Ramos (cell line): ENCODE measurements around the gene ALG3.

Source experiments
- in situ Hi-C: fragments of 300-500 bp; cut with MboI; formaldehyde crosslinking; loops from one replicate; pipeline ENCODE4 v1.14.3; 2022; ENCODE audit warnings: low sequenced_read_pairs; ENCODE audit not compliant: unreplicated experiment

Gene ALG3

DNA sequence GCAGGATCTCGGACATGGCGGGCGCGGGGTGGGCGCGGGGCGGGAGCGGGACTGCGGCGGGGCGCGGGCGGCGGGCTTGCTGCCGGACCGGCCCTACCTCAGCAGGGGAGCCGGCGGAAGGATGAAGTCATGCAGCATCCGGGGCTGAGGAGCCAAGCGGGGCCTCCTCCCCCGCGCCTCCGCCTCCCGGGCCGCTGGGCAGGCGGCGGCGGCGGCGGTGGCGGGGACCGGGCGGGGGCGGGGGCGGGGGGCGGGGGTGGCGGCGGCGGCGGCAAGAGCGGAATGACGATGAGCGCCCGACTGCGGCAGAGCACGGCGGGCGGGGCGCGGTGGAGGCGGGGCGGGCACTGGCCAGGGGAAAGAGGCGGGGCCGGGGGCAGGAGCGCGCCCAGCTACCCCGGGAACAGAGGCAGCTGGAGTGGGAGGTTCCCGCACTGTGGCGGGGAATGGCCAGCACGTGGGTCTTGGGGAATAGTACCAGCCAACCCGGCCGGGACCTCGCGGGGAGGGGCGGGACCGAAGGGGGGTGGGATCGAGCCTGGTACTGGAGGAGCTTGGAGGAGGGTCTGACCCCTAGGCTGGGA lies 12.6 kb upstream of the ALG3 start, which contains the start of gene CAMK2N2:
TSS of gene CAMK2N2 (minus strand) at position 284 of the 584 bp plus-strand sequence. CDS start at position 16, 268 bp downstream.
- in situ Hi-C loops: no loop called here

DNA sequence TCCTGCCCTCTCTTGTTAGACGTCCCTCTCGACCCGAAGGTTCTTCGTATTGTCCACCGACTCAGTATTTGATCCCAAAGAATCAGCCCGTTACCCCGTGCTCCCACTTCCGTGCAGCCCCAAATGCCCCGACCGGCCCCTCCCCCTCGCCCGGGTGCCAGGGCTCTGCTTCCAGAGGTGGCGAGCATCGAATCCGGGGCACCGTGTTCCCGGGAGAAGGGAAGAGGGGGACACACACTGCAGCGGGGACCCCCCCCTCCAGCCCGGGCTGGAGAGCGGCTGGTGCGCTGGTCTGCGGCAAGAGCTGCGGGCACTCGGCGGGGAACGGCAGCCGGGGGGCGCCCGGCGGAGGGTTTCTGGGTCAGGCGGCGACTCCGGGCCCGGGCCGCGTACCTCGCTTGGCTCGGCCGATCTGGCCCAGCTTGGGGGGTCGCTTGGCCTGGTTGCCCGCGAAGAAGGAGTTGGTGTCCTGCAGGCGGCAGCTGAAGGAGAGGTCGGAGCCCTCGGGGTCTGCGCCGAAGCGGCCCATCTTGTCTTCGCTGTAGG lies 12.0 kb upstream of the ALG3 start:
- in situ Hi-C loops: no loop called here

DNA sequence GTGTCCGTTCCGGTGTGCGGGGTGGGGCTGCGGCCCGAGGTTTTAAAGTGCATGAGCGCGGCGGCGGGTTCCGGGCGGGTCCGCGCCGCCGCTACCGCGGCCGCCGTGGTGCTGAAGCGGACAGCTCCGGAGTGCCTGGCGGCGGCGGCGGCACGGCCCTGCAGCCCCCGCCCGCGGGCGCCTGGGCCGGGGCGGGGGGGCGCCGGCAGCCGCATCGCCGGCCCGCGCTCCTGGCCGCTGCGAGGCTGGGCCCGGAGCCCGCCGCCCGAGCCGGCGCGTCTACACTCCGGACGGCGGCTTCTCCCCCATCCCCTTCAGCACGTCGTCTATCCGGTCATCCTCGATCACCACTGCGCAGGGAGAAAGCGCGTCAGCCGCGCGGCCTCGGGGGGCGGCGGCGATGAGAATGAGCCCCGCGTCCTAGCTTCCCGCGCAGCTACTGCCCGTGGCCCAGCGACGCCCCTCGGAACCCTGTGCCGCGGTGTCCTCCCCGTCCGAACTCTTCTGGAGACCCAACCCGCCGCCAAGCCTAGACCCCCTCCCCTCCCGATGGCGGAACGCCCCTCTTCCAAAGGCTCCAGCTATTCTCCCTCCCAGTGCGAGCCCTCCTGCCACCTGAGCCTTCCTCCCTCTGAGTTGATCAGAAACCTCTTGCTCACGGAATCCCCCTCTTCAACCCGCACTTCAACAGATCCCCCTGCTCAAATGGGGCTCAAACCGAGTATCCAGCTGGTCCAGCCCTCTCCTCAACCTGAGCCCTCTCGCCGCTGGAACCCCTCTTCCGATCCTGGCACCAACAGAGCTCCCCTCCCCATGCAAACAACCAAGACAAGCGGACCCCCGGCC lies 11.3 kb upstream of the ALG3 start:
- in situ Hi-C loops: no loop called here

DNA sequence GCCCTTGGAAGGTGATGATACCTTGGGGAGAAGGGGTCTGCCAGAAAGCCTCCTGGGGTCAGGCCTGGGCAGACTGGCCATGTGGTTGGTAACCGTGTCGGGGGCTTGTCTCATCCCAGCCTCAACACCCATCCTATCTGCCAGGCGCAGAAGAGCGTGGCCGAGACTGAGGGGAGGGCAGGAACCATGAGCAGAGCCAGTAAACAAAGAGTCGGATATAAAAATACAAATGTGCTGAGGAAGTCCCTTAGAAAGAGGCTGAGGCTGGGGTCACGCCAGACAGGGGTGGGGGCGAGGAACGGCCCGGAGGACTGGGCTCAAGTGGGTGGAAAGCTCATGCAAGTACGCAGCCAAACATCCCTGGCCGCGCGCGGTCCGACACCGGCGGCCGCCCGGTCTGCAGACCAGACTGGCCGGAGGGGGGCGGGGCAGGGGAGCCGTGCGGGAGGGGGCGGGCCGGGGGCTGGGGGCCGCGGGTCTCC lies 10.7 kb upstream of the ALG3 start:
- in situ Hi-C loops: no loop called here

DNA sequence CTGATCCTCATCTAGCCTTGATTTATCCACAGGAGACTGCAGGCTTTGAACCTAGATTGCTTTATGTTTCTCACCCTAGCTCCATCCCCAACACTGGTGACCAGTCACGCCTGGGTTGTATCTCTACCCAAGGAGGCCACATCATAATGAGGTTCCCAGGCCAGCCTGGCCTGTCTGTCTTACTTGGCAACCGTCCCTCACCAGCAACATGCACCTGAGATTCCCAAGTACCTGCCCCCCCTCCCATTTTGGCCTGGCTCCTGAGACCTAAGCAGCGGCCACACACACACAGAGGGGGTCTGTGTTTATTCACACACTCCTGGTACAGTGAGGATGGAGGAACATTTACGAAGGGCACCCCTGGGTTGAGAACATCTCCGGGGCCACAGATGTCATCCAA lies 10.2 kb upstream of the ALG3 start:
- in situ Hi-C loops: no loop called here

DNA sequence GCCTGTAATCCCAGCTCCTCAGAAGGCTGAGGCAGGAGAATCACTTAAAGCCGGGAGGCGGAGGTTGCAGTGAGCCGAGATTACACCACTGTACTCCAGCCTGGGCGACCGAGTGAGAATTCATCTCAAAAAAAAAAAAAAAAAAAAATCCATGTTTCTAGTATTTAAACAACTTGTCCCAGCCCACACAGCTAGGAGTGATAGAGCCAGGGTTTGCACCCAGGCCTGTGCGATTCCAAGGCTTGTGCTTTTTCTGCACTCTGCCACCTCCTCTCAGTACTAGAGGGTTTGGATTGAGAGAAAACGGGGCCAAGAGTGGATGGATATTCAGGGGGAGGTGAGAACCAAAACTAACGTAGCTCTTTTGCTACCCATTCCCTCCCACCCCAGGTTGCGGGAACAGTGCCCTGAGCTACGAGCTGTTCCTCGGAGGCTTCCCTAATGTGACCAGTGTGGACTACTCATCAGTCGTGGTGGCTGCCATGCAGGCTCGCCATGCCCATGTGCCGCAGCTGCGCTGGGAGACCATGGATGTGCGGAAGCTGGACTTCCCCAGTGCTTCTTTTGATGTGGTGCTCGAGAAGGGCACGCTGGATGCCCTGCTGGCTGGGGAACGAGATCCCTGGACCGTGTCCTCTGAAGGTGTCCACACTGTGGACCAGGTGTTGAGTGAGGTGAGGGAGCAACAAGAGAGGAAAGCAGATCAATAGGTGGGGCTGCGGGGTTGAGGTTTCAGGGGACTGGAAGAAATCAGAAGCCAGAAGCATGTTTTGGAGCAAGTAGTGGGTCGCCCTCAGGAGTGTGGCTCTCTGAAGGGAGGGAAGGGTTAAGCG lies 8.5 kb upstream of the ALG3 start:
- in situ Hi-C loops: no loop called here

DNA sequence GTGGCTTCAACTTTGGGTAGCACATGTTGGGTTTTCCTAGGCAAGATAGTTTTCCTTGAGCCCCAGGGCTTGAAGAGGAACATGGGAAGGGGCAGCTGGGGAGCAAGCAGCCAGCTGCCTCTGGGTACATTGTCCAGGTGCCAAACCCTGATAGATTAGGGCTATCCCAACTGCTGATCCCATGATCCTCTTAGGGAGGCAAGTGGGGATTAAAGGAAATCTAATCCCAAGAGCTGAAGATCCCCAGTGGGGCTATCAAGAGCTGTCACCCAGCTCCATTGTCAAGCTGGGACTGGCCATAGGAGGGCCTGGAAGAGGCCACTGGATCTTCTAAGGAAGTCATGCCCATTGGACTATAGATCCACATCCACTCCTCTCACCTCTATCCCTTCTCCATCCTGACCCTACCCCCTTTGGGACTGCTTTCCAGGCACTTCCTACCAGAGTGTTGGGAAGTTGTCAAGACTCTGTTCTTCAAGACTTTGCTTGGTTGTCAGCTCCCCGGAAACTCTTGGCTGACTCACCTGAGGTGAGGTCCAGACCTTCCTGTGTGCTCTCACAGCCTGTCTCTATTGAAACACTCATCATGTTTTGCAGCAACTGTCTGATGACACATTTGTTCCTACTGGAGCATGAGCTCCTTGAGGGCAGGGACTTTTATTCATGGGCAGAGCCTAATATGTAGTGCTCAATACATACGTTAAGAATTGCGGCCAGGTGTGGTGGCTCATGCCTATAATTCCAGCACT lies 6.7 kb upstream of the ALG3 start:
- in situ Hi-C loops: no loop called here

DNA sequence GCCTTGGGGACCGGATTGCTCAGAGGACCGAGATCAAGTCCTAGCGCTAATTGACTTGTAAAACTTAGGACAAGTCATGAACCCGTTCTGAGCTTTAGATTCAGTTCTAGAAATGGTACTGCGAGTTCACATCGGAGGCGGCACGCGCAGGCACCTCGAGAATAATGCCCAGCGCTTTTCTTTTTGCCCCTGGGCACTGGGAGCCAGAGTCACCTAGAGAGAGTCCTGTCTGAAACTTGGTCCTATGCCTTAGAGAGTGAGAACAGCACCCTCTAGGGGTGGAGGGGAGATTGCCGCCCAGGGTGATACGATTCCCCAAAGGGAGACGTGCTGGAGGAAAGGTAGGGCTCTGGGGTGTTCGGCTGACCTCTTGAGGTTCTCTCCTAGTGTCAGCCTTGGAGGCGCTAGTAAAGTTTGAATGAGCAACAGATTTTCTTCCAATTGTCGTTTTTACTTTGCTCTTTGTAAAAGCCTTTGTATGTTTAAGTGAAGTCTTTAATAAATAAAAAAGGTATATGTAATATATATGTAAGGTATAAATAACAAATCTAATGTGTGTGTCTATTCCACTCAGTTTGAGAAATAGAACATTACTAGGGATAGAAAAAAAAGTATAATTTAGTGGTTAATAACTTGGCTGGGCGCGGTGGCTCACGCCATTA lies 1.5 kb upstream of the ALG3 start:
- in situ Hi-C loops: no loop called here

DNA sequence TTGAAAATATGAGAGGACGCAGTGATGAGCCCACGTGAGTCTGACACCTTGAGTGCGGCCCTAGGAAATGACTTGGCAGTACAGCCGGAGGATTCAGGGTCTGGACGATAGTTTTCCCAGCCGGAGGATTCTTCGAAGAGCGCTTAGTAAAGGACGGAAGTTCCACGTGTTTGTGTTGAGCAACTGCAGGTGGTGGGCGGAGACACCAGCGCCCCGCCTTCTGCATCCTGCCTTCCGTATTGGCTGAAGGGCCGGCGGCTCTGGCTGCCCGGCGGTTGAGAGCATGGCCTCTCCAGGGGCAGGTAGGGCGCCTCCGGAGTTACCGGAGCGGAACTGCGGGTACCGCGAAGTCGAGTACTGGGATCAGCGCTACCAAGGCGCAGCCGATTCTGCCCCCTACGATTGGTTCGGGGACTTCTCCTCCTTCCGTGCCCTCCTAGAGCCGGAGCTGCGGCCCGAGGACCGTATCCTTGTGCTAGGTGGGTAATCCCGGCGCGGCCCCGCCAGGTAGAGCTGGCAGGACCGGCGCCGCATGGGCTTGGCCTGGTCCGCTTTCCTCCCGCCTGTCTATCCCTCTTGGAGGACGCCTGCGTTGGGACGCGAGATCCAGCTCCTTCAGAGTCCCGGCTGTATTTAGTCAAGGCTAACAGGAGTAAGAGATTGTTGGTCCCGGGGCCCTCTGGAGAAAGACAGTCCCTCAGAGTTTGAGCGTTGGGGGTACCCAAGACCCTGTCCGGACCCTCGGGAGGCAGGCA lies 827 bp upstream of the ALG3 start, which contains the start of gene EEF1AKMT4:
TSS of gene EEF1AKMT4 (plus strand) at position 261 of the 755 bp plus-strand sequence. CDS start at position 284, 23 bp downstream.
- in situ Hi-C loops: no loop called here

DNA sequence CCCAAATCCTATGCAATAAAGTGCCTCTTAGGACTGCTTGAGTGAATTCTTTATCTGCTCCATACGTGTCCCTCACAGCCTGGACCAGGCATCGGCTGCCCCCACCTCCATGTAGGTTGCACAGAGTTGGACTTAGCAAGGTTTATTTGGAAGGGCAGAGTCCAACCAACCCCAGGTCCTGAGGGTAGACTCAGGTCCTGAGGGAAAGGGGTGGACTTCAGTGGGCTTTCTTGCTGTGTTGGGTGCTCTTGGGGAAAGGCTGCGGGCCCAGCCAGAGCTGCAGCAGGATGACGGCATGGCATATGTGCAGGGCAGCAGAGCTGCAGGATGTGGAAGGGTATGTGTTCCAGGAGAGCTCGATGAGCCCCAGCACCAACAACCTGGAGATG lies 6.5 kb downstream of the ALG3 start:
- in situ Hi-C loops: no loop called here

DNA sequence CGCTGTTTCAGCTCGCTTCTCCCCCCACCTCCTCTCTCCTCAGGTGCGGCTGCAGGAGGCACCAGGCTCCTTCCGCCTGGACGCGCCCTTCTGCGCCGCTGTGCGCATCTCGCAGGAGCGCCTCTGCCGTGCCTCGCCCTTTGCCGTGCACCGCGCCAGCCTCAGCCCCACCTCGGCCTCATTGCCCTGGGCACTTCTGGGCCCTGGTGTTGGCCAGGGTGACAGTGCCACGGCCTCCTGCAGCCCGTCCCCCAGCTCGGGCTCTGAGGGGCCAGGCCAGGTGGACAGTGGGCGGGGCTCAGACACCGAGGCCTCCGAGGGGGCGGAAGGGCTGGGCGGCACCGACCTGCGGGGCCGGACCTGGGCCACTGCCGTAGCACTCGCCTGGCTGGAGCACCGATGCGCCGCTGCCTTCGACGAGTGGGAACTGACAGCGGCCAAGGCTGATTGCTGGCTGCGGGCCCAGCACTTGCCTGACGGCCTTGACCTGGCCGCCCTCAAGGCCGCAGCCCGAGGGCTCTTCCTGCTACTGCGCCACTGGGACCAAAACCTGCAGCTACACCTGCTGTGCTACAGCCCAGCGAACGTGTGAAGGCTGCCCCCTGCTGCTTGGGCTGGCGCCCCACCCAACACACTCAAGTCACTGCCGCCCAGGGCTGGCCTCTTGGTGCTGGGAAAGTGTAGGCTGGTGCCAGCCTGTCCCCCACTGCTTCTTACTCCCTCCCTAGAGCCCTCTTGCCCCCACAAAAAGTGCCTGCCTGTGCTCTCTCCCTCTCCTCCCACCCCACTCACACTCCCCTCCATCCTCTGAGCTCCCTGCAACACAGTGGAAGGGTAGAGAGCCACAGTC lies 7.1 kb downstream of the ALG3 start:
- in situ Hi-C loops: no loop called here

DNA sequence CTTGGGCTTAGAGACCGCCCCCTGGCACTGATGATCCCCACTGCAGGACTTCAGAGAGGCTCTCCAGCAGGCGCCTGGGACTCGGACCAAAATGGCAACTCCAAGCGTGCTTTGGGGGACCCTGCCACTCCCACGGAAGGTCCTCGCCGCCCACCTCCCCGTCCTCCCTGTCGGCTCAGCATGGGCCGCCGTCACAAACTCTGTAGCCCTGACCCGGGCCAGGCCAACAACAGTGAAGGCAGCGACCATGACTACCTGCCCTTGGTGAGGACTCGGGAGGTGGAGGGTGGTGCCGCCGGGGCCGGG lies 7.7 kb downstream of the ALG3 start:
- in situ Hi-C loops: no loop called here

DNA sequence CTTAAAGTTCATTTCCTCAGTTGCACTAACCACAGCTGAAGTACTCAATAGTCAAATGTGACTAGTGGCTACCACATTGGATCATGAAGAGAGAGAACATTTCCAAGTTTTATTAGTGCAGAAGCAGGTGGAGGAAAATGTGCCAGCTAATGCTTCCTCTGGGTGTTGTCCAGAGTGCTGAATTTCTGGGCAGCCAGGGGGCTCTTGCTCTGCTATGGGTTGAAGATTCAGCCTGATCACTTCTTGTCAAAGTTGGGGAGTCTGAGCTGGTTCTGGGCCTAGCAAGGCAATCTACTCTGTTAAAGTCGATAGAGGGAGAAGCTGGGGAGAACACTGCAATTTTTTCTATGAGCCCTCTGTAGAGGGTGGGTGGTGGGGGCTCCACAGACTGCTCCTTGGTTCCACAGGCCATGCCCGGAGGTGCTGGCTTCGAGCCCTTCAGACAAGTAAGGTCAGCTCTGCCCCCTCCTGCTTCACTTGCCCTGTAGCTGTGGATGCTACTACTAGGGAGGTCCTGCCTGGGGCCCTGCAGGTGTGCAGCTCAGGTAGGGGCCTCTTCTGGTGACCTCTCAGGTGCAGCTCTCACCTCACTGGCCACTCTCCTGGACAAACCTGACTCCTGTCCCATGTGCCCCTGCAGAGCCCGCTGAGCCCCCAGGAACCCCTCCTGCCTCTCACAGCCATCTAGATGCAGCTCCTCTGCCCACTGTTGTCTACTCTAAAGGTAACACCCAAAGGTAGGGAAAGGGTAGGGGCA lies 8.2 kb downstream of the ALG3 start:
- in situ Hi-C loops: no loop called here

DNA sequence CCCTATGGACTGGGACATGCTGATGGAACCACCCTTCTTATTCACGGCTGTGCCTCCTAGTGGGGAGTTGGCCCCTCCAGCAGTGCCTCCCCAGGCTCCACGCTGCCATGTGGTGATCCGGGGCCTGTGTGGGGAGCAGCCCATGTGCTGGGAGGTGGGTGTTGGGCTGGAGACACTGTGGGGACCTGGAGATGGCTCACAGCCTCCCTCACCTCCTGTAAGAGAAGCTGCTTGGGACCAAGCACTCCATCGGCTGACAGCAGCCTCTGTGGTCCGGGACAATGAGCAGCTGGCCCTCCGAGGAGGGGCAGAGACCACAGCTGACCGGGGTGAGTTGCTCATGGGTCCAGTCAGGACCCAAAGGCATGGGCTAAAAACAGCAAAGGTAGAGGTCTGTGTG lies 9.1 kb downstream of the ALG3 start:
- in situ Hi-C loops: no loop called here

DNA sequence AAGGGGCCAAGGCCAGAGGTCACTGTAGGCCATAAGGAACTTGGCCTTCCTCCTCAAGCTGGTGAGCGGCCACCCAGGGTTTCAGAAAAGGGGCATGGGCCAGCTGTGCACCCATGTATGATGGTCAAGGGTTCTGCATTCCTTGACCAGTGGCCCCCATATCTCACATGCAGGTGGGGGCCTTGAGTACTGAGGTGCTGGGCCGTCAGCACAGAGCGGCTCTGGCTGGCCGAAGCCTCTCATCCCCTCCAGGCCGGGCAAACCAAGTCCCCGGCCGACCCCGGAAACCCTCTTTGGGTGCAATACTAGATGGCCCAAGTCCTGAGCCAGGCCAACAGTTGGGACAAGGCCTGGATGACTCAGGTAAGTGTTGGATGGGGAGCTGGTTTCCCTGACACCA lies 9.5 kb downstream of the ALG3 start:
- in situ Hi-C loops: no loop called here

DNA sequence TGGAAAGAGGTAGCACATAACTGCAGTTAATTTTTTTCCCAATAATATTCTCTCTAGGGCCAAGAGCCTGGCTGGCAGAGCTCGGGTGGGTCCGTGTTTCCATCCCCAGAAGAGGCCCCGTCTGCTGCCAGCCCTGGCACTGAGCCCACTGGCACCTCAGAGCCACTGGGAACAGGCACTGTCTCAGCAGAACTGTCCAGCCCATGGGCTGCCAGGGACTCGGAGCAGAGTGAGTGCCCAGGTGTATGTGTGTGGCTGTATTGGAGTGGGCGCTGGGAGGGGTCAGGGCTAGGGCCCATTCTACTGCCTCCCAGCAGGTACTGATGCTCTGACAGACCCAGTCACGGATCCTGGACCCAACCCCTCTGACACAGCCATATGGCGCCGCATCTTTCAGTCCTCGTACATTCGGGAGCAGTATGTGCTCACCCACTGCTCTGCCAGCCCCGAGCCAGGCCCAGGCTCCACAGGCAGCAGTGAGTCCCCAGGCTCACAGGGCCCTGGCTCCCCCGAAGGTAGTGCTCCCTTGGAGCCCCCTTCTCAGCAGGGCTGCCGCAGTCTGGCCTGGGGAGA lies 10.4 kb downstream of the ALG3 start:
- in situ Hi-C loops: no loop called here

DNA sequence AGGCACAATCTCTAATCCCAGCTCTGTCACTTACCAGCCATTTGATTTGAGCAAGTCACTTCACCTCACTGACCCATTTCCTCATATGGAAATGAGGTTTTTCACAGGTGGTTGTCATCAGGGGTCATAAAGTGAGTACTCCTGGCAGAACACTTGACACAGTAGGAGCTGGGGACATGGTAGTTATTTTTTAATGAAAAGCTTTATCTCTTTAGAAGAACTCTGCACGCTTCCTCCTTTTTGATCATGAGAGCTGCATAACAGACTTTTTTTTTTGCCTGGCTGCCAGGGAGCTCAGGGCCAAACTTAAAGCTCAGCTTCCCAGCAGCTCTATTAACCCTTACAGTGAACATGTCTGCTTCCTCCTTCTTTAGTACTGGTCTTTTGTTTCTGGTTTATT lies 11.0 kb downstream of the ALG3 start:
- in situ Hi-C loops: no loop called here
